CD1c-positive myeloid dendritic cell (primary cell): Measurements from ENCODE around the gene FAM107B.

Source experiments
- DNase-seq: peaks from one replicate; pipeline ENCODE4 v3.0.0-alpha.2; 2016; ENCODE audit errors: extremely low spot score

Gene FAM107B

DNA sequence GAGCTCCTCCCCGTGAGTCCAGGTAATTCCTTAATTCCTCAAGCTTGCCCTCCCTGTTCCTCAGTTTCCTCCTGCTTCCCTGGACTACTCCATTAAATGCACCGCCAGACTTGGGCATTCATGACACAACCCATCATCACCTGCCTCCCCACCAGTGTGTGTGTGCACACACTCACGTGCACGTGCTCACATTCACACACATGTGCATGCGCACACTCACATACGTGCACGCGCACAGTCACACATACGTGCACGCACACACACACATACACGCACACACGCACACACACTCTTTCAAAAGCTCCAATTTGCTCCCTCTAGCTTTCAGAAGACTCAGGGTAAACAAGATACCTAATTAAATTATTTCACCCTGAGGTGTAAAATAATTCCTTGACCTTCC, 216.7 kb downstream of the FAM107B start:
- DNase-seq: no peak

DNA sequence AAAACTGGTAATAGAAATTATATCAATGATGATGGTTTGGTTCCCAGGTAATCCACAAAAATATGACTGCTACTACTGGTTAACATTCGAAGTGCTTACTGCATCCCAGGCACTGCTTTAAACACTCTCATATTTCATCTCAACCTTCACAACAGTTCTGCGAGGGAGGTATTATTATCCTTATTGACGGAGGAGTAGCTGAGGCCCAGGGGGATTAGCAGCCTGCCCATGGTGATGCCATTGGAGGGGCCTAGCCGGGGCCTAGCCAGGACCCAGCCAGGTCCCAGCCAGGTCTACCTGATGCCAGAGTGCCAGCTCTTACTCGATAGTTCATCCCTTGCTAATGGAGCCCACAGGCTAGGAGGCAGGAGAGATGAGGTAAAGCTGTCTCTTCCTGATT, 217.1 kb downstream of the FAM107B start:
- DNase-seq: no peak

- no peak for DNase-seq
These were observed 218.3 kb downstream of the FAM107B start for GRCh38 chr10:14556285-14556956.

GRCh38 chr10:14555807-14556206, 218.9 kb downstream of the FAM107B start:
- no peak for DNase-seq

DNA sequence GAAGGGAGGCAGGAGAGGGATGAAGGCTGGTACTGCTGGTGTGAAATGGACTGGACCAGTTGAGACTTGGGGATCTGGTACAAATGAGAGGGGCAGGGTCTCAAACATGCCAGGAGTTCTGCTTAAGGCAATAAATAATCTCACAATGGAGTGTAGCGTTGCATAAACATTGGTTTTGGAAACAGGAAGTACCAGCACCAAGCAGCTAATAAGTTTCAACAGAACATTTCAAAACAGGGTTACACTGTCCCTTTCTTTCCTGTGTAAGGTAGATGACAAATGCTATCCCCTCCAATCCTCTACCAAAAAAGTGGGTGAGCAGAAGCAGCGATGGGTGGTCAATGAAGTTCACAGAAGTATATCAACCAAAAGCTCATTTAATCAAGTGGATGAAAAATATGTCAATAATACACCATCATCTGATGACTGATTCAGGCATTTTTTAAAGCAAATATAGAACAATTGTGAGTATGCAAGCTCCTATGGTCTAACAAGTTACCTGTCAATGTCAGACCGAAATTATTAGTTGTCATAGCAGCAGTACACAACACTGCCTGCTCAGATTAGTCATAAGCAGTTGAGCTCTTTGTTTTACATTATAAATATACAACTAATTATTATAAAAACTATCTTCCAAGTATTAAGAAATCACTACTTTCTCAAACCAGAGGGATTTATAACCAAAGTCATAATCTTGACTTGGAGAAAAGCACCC, 220.0 kb downstream of the FAM107B start:
- peak; percentile 75 for DNase-seq

DNA sequence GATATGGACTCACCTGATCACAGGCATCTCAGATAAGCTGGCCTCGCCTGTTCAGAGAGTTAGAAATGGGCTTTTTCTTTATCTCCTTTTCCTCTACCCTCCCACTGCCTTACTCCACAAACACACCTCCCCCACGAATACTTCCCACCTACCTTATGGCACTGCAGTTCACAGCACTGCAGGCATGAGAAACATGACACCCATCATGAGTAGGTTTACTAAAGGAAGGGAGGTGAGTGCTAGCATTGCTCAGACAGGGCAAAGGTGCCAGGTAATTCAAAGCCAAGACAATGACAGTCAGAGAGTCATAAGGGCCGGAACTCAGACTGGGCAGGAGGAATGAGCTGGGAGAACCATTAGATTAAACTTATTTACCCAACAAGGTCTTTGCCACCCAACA, 220.6 kb downstream of the FAM107B start:
- DNase-seq: no peak

DNA sequence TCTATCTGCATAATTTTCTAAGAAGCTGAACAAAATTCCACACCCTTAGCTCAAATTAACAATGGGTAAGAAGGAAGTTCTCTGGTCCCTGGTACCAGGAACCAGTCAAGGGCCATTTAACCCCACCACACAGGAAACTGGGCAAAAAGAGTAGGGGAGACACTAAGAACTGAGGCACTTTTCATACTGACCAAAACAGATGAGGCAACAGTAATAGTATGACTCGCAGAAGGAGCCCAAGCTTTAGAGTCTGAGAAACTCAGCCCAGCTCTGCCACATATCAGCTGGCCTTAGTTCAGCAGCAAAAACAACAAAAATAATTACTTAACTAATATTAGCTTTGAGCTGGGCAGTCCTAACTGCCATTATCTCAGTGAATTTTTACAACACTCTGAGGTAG, 221.2 kb downstream of the FAM107B start:
- DNase-seq: peak; percentile 42

GRCh38 chr10:14552015-14552414, 222.7 kb downstream of the FAM107B start:
- no peak for DNase-seq

- peak; percentile 32 for DNase-seq
These were observed 224.2 kb downstream of the FAM107B start for GRCh38 chr10:14550471-14550981.

DNA sequence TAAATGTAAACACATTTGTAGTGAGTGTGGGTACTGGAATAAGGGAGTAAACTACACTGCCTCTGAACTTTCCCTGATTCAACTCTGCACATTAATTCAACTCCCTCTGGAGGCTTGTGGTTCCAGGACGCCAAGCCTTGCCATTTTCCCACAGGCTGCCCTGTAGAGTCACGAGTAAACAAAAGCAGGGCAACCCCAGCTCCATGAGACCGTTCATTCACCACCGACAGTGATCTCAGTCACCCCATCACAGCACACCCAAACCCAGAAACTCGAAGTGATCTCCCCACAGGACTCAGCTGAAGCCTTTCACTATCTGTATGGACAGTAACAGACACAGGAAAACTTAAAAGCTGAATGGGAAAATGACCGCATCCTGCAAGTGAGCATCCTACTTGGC, 225.2 kb downstream of the FAM107B start:
- no peak for DNase-seq

DNA sequence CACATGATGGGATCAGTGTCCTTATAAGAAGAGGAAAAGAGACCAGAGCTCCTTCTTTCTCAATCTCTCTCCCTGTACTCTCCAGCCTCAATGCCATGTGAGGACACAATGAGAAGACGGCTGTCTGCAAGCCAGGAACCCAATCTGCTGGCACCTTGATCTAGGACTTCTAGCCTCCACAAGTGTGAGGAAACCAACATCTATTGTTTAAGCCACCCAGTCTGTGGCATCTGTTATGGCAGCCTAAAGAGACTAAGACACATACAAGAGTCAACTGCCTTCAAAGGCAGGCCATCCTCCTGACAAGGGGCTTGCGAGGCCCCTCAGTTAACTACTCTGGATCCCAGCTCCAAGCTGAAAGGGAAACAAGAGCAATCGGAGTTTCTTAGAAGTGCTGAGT, 225.7 kb downstream of the FAM107B start:
- no peak for DNase-seq

- no peak for DNase-seq
These were observed 226.2 kb downstream of the FAM107B start for GRCh38 chr10:14548474-14548873.

DNA sequence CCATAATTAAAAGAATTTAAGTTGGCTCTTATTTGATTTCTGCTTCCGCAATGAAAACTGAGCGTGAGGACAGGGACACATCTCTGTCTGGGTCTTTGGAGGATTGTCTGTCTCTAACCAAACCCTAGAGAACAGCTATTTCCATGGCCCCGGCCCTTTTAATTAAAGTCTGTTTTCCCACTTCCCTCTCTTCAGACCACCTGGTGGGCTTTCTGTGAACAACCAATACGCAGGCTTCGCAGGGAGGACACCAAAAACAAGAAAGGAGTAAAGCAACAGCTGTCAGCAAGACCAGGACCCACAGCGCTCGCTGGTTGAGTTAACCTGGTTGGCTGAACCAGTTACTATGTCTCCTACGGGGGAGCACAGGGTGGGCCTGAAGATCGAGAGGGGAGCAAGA, 226.9 kb downstream of the FAM107B start:
- no peak for DNase-seq

GRCh38 chr10:14545827-14546226, 228.9 kb downstream of the FAM107B start:
- no peak for DNase-seq

- DNase-seq: no peak
These were observed 230.8 kb downstream of the FAM107B start for GRCh38 chr10:14543904-14544210.

- peak; percentile 65 for DNase-seq
These were observed 231.4 kb downstream of the FAM107B start for GRCh38 chr10:14543046-14543903.

- DNase-seq: no peak
These were observed 233.3 kb downstream of the FAM107B start for GRCh38 chr10:14541379-14541778.

DNA sequence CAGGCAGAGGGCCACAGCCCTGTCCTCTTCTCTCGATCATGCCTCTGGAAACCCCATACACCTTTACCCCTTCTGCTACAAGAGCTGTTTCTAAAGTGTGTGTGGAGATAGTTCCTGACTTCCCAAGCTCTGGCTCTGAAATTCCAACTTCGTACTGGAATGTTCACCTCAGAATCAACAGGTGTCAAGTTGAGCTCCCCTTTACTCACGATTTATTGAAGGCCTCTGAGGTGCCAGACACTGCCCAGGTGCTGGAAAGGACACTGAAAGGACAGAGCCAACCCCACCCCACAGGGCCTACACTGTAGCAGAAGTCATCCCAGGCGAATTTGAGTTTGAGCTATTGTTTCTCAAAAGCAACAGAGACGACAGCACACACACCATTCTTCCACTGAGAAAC, 234.1 kb downstream of the FAM107B start:
- no peak for DNase-seq

DNA sequence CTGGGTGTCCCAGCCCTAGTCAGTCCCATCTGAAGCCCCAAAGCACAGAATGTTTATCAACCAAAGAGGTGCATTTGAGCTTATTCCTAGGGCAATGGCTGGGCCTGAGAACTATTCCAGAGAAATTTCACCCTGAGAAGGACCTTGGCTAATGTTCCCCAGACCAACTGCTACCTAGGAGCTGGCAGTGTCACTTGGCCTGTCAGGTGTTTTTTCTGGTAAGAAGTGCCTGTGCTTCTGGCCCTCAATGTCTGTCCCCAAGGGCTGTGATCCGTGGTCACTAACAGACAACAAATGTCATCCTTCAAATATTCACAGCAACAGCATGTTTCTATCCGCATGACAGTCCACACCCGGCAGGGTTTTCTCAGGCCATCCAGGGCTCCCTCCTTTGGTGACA, 234.6 kb downstream of the FAM107B start:
- no peak for DNase-seq

DNA sequence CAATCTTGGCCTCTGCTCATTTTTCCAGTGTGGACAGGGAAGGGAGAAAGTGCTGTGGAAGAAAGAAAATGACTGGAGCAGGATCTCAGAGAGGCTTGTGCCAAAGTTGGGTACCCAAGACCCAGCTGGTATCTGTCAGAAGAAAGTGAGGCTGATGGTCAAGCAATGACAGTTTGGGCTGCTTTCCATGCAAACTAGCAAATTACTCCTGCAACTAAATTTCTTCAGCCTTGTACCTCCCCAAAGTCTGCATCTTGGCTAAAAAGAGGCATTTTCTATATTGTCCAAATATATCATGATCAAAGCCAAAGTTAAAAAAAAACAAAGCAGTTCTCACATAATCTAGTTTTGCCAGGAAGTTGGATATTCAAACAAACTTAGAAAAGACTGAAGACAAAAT, 235.5 kb downstream of the FAM107B start:
- no peak for DNase-seq

DNA sequence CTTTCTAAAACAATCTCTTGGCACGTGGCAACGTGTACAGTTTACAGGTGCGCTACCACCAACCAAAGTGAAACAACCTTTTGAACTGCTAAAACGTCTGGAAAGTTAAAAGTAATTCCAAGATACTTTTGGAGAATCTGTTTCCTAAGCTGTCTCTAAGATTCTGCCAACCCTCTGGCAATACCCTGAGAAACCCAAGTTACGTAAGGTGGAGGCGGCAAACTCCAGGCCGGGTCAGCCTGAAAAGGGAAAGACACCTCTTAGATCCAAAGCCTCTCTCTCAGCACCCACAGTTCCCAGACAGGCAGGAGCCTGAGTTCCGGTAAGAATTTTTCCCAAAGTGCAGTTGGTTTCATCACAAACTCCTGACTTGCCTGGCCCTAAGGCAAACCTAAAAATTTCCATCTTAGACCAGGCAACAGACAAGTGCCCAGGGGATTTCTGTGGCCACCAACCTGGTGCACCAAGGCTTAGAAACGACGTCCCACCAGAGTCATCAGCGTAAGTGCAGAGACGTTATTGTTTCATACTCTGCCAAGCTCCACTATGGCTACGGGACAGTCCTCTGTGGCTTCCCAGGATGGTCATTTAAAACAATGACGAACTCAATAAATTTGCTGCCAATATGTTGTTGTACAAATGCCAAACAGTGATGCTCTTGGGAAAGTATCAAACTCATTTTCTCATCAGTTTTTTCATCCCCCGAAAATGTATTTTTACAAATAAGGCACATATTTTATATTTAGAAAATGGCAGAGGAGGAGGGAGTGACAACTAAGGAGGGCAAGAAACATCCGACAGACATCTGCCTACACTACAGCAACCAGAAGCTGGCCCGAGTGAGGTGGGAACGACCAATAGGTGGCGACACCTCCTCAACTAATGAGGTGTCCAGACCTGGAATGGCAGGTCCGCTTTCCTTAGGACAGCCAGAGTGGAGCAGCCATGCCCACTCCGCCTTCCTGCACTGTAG, 238.2 kb downstream of the FAM107B start:
- DNase-seq: peak; percentile 69
